Measurements from ENCODE around the gene ANKMY1.

Gene ANKMY1

GRCh38 chr2:240457223-240458043 is 100.4 kb downstream of the ANKMY1 start:
- DNase-seq = no peak

DNA sequence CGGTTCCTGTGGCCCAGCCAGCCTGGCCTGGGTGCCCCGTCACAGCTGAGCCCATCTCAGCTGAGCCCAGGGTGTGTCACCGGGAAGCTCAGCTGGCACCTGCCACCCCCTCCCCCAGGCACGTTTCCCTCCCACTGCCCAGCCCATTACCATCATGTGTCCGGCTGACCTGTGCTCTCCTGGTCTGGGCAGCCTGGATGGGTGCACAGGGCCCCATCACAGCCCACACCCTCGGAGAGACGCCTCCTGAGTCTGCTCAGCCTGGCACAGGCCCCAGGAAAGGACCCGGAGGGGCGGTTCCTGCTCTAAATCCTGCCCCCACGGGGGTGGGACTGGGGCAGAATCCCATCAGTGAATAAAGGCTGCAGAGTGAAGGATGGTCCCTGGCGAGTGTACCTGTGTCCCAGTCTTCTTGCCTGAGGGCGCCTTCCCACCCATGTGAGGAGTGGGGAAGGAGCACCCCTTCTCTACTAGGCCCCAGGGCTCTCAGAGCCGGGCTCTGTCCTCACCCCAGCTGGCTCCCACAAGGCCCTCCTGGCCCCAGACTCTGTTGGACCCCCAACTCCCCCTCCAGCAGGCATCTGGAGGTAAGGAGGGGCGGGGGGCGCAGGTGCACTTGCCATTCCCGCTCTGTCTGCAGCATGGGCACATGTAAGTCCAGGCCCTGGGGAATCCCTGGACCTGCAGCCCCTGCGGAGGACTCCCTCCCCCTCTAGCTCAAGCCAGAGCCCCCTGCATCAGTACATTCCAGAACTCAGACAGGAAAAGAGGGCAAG is 101.2 kb downstream of the ANKMY1 start:
- no peak for DNase-seq

DNA sequence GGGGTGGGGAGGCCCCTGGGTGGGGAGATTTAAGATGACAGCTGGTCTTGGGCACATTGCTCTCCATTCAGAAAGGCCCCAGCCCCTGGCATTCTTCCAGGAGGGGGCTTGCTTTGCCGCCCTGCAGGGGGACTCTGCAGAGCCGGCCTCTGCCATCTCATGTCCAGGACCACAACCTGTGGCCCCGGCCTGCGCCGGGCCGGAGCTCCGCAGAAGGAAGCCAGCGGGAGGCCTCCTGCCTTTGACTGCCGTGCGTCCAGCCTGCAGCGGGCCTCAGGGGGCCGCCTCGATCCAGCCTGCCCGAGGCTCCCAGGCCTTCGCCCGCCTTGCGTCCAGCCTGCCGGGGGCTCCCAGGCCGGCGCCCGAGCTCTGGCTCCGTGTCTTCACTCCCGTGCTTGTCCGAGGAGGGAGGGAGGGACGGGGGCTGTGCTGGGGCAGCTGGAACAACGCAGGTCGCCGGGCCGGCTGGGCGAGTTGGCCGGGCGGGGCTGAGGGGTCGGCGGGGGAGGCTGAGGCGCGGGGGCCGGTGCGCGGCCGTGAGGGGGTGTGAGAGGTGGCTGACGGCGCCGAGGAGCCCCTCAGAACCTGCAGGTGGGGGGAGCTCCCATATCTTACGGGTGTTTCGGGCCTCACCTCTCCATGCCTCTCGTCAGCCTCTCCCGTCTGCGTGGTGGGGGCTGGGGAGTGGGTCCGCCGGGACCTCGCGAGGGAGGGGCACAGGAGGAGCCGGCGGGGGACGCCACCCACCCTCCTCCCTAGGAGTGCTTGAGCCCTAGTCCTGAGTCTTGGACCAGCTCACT is 101.9 kb downstream of the ANKMY1 start:
- no peak for DNase-seq

- no peak for DNase-seq
Observed at GRCh38 chr2:240455272-240455646, 102.5 kb downstream of the ANKMY1 start.

GRCh38 chr2:240454106-240454901 is 103.5 kb downstream of the ANKMY1 start:
- no peak for DNase-seq

- DNase-seq = no peak
Observed at GRCh38 chr2:240453461-240454105, 104.2 kb downstream of the ANKMY1 start.

- no peak for DNase-seq
Observed at GRCh38 chr2:240452462-240453256, 105.1 kb downstream of the ANKMY1 start.

- DNase-seq = no peak
Observed at GRCh38 chr2:240451791-240452461, 105.9 kb downstream of the ANKMY1 start.

DNA sequence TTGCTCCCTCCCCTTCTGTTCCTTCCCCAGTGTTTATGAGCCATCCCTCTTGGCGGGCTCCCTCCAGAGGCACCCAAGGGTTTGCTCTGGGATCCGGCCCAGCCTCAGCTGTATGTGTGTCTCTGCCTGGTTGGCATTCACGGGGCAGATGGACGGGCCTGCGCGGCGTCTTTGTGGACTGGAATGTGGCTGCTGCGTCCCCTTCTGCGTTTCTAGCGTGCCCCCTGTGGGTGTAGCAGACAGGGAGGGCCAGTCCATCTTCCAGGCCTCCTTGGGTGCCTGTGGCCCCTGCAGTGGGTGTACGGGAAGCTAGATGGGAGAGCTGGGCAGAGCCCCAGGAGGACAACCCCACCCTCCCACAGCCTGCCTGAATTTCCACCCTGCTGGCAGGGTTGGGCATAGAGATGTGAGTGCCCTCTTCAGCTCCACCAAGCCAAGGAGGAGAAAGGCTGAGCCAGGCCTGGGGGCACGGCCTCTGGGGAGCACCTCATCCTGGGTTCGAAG is 106.6 kb downstream of the ANKMY1 start:
- no peak for DNase-seq

DNA sequence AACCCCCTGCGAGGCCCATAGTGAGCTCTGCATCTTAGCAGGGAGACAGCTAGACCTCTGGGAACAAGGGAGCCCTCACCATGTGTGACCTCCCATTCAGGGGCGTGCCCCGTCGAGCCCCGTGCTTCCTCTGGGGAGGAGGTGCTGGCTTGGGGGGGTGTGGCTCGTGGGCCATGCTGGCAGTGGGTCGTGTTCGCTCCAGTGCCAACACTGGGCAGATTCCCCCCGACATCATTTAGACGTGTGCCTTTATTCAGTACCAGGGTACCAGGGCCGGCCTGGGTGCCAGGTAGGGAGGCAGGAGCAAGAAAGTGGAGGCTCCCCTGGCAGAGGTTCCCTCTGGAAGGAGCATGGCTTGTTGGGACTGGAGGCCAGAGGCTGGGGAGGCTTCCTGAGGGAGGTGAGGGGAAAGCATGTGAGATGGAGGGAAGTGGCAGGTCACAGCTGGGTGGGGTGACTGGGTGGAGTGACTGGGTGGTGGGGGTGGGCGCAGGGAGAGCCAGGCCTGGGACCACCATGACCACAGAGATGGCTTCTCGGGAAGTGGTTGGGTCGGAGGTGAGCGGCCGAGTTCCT is 107.2 kb downstream of the ANKMY1 start:
- DNase-seq = no peak

- DNase-seq = no peak
Observed at GRCh38 chr2:240449764-240450531, 107.8 kb downstream of the ANKMY1 start.

GRCh38 chr2:240448387-240449274 is 109.2 kb downstream of the ANKMY1 start:
- no peak for DNase-seq

DNA sequence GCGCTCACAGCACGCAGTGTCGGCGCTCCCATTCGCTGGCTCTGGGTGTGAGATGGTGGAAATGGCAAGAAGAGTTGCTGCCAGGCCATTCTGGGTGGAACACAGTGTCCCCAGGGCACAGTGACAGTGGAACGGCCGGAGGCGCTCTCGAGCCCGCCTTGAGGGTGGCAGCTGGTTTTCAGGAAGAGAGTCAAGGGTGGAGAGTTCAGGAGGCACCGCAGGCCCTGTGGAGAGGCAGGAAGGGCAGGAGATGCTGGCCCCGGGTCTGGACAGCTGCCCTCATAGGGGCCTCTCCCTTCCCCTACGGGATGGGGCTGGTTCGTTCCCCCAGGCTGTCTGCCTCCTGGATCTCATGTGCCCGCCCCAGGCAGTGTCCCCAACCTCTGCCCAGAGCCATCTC is 109.9 kb downstream of the ANKMY1 start:
- no peak for DNase-seq

GRCh38 chr2:240447331-240447730 is 110.5 kb downstream of the ANKMY1 start:
- no peak for DNase-seq

DNA sequence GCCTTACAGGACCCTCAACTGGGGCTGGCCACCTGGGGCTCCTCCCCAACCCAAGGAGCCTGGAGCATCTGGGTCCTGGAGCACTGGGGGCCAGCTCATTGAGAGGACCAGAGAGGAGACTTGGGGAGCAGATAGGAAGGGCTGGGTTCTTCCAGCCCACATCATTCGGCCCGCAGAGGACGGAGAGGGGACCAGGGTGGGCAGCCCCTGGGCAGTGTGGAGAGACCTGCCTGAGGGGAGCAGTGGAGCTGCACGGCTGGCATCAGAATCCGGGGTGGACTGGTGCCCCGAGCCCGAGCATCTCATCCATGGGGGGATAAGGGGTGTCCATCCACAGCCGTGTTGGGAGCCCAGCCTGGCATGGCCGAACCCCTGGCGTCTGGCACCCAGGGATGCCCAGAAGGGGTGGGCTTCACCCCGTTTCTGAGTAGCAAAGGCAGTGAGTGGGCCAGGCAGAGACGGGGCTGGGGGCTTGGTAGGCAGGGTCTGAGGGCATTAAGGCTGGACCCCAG is 111.1 kb downstream of the ANKMY1 start:
- no peak for DNase-seq

DNA sequence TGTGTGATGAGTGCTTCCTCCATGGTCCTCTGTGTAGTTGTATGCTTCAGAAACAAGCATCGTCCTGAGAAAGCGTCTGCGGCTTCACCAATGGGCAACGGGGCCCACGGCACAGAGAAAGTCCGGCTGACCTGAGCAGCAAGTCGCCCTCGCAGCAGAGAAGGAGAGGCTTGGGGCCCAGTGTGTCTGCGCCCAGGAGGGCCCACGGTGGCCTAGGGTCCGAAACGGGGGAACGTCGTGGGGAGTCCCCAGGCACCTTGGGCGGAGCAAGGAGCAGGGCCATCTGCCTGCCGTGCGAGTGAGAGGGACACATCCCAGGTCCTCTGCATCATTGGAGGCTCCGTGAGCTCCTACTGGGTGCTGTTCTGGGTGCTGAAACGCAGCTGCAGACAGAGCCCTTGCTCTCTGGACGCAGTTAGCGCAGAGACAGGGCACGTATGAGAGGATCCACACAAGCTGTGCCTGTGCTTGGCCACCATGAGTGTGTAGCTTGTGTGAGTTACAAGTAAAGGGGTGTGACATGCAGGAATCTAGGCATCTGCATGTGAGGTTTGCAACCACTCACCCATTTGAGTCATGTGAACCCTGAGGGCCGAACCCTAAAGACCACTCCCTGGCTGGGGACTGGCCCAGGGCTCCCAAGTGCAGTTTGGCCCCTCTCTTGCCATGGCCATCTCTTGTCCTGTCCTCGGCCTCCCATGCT is 111.7 kb downstream of the ANKMY1 start:
- DNase-seq = no peak

DNA sequence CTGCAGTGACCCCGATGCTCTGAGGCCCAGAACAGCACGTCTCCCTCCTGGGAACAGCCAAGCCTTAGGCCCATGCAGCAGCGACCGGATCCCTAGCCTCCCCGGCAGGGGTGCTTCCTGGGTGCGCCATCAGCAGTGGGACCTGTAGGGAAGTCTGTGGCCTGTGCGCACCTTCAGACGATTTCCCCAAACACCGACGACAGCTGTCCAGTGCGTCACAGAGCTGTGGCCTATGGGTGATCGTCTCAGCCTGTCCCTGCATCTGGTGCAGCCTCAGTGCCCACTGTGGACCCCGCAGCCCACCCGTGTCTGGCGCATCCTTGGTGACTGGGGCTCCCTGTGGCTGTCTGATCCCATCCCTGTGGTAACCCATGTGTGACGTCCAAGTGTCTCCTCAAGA is 113.3 kb downstream of the ANKMY1 start:
- no peak for DNase-seq
